Heart left ventricle (tissue), 16 donors: Measurements from ENCODE around the gene CPNE8. TPM values are rescaled to one million over a fixed set of nuclear protein-coding genes. Genes with fewer than 3 reads are reported as not detected.

ENCODE experiments used
- ATAC-seq, 4 donors: fragments of 200-7000 bp; cut with Tn5 transposase; one replicate each; pipeline ENCODE4 v1.9.1; 2020 to 2022; ENCODE audit warnings: moderate library complexity in 4 of 4, mild to moderate bottlenecking in 3 of 4, moderate number of reproducible peaks in 1 of 4
- DNase-seq, 5 donors: peaks; one replicate each; pipeline ENCODE4 v3.0.0-alpha.2; 2020
- H3K27ac ChIP-seq, 12 donors: fragments of 200-600 bp; sonication (generic) in 4 of 12; one replicate each; pipeline versions ENCODE4 v1.5.0 to v1.8.0; 2016 to 2022; ENCODE audit warnings: mild to moderate bottlenecking in 2 of 12
- H3K27me3 ChIP-seq, 9 donors: fragments of 200-600 bp; sonication (generic) in 2 of 9; one replicate each; pipeline versions ENCODE4 v1.5.1 to v1.8.0; 2016 to 2022; ENCODE audit warnings: mild to moderate bottlenecking in 3 of 9
- H3K36me3 ChIP-seq, 9 donors: fragments of 200-600 bp; sonication (generic) in 2 of 9; one replicate each; pipeline versions ENCODE4 v1.5.0 to v1.8.0; 2018 to 2022; ENCODE audit warnings: mild to moderate bottlenecking in 2 of 9
- H3K4me1 ChIP-seq, 12 donors: fragments of 200-600 bp; sonication (generic) in 4 of 12; one replicate each; pipeline versions ENCODE4 v1.5.0 to v1.8.0; 2016 to 2022; ENCODE audit warnings: mild to moderate bottlenecking in 3 of 12
- H3K4me3 ChIP-seq, 12 donors: fragments of 200-600 bp; sonication (generic) in 4 of 12; one replicate each; pipeline versions ENCODE4 v1.5.0 to v1.8.0; 2017 to 2022; ENCODE audit warnings: mild to moderate bottlenecking in 9 of 12, moderate library complexity in 4 of 12
- H3K9me3 ChIP-seq, 12 donors: fragments of 200-600 bp; sonication (generic) in 4 of 12; one replicate each; pipeline versions ENCODE4 v1.5.0 to v1.8.0; 2016 to 2022; ENCODE audit warnings: mild to moderate bottlenecking in 1 of 12
- POLR2A ChIP-seq, 2 donors: fragments of 450-650 bp; IDR thresholded peaks; one replicate each; pipeline ENCODE4 v1.6.1; 2017; ENCODE audit warnings: antibody characterized with exemption in 2 of 2, mild to moderate bottlenecking in 2 of 2, moderate library complexity in 2 of 2
- WGBS, 4 donors: extraction: QIAGEN DNeasy Blood & Tissue Kit in 2 of 4; methylation state at CpG; one replicate each; pipeline versions ENCODE4 v1.1.5 to v1.1.7; 2013 to 2018; 5-methylcytosine and 5-hydroxymethylcytosine counted together
- intact Hi-C, 10 donors: fragments of 100-400 bp; cut with DNase I; formaldehyde crosslinking; loops; one replicate each; pipeline versions ENCODE4 v1.11.1 to v1.14.2; 2022
- polyA plus RNA-seq, 2 donors: library from polyadenylated mRNA; stranded (reverse); fragments of 200-250 nt; gene quantifications; one replicate each; pipeline ENCODE4 v1.2.3, GENCODE V29; 2013
- total RNA-seq, 9 donors: library from RNA; depleted of rRNA in 2 of 9; stranded (reverse); fragments of >200 nt in 2 of 9; fragmentation: NEBNext Ultra II Directional in 3 of 9; extraction: Animal tissue kit (Norgen Biotek cat#: 25700) in 3 of 9; gene quantifications; one replicate each; pipeline versions ENCODE4 v1.1.0 to v1.2.4, GENCODE V29; 2016 to 2023
- TF ChIP-seq, protein P1 (sequence below), 12 donors: fragments of 200-600 bp; sonication (generic) in 4 of 12; IDR thresholded peaks; one replicate each; pipeline versions ENCODE4 v1.5.0 to v1.8.0; 2018 to 2022; ENCODE audit warnings: antibody characterized with exemption in 12 of 12, mild to moderate bottlenecking in 5 of 12
- donor health status: ischemic (EF 13 %, LVEDD 7.1; RV severe dilation, severe dysfunction).
- donor health status: healthy with polysubstance abuse.
- donor health status: DM: no; HTN: yes; CAD: no.
- donor health status: DM: no; HTN: no; CAD: no.
- donor health status: ischemic (EF 25% LVEDD 6.9; RV normal size, moderate dysfunction).
- donor health status: ischemic (EF 25% LVEDD 5.7; RV mildly dilated, moderate dysfunction).
- donor health status: healthy.
- donor health status: DM: yes; HTN: yes; CAD: no.
- donor health status: ischemic (EF 35%, LVEDD 5.7; RV mildly dilated, moderate dysfunction).
- donor health status: nonischemic (EF 11% LVEDD 7.7; RV severe dilation, severe dysfunction).
- donor health status: DM: yes; HTN: yes; CAD: no.
- donor health status: PGD.
- donor health status: ischemic (EF 29% LVEDD 5.4; RV normal size, mild dysfunction).
- donor health status: nonischemic (EF 23%, LVEDD 6.1; RV moderate dilation, normal function).

Gene CPNE8
- total and polyA plus RNA-seq, 11 donors: 2.9 to 15.1 (median 4.5) TPM

- WGBS, 4 donors: 70 to 83% (median 78%) methylated on average over 1 of the region's 1 CpG
- no peaks in the 10 kb centered on the region for H3K4me1 ChIP-seq
Observed at GRCh38 chr12:38607295-38607694, 298.1 kb downstream of the CPNE8 start.

More at GRCh38 chr12:38607295-38607694, 298.1 kb downstream of the CPNE8 start:
- Histone ChIP-seq H3K27me3 (no peaks in the 10 kb centered on the region), H3K36me3 (no peaks in the 10 kb centered on the region), H3K9me3 (peaks cover 0 to 11% (median 0%) of the 10 kb centered on the region in 12 donors), H3K27ac (no peak overlapping the region), H3K4me3 (no peak overlapping the region)
- intact Hi-C loops: no loop called here
- no peak for ATAC-seq
- DNase-seq: no peak
- TF ChIP-seq, protein P1, sequence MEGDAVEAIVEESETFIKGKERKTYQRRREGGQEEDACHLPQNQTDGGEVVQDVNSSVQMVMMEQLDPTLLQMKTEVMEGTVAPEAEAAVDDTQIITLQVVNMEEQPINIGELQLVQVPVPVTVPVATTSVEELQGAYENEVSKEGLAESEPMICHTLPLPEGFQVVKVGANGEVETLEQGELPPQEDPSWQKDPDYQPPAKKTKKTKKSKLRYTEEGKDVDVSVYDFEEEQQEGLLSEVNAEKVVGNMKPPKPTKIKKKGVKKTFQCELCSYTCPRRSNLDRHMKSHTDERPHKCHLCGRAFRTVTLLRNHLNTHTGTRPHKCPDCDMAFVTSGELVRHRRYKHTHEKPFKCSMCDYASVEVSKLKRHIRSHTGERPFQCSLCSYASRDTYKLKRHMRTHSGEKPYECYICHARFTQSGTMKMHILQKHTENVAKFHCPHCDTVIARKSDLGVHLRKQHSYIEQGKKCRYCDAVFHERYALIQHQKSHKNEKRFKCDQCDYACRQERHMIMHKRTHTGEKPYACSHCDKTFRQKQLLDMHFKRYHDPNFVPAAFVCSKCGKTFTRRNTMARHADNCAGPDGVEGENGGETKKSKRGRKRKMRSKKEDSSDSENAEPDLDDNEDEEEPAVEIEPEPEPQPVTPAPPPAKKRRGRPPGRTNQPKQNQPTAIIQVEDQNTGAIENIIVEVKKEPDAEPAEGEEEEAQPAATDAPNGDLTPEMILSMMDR (IDR thresholded peaks at IDR 0.05): no peak
- TF ChIP-seq POLR2A (IDR thresholded peaks at IDR 0.05): no peak
